SH-SY5Y (cell line): ENCODE results near the gene VPS13D.

Experiments
- GATA2 ChIP-seq: IDR thresholded peaks from 2 replicates; pipeline ENCODE4 v1.6.1; 2011; ENCODE audit warnings: mild to moderate bottlenecking, low read depth, low read length
- GATA3 ChIP-seq: IDR thresholded peaks from 2 replicates; pipeline ENCODE4 v1.6.1; 2011; ENCODE audit warnings: low read depth, mild to moderate bottlenecking, low read length, moderate library complexity

DNA sequence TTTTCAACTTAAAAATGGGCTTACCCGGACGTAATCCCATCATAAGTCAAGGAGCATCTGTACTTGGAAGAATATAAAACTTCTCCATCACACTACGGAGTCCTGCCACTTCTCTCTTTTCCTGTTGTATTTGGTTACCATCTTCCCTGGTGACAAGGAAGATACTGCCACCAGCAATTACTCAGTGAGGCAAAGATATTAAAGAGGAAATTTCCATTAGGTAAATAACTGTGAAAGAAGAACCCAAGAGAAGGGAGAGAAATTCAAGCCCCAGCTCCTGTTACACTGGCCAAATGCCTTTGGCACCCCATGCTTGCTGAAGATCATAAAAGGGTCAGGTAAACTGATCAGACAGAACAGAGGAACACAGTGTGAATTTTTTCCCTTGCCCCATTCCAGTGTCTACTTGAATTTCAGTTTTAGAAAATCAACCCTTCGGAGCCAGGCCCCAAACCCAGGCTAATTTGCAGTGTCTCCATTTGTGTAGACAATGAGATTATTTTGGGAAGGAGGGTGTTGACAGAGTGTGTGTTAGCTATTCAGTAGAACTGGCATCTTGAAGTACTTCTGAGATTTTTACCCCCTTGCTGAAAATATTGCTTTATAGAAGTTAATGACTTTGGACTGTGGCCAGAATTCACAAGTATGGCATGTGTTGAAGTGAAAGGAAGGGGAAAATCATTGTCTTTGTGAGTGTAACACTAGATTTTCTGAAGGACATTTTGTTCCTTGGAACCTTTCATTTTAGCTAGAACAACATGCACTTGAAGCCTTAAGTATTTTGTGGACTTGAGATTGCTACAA is 221.1 kb downstream of the VPS13D start:
- TF ChIP-seq GATA2 (no peak), GATA3 (no peak)
